GM12892 (cell line): ENCODE measurements around the gene FER.
"Not testable (repeated sequence)": the region's sequence is repeated elsewhere in the genome, so short reads cannot be mapped to it uniquely, and the experiment has no call there.

Source experiments
- DNase-seq: peaks from one replicate; pipeline ENCODE4 v3.0.0; 2011; ENCODE audit not compliant: insufficient read length
- FAIRE-seq: peaks from 2 replicates; lab custom pipeline; 2011; peaks lifted over from hg19 to GRCh38; lab: Jason Lieb, UNC
- POLR2A ChIP-seq: IDR thresholded peaks from 2 replicates; pipeline ENCODE4 v1.6.1; 2011; ENCODE audit warnings: low read depth, low read length, control low read depth
- POLR2AphosphoS5 ChIP-seq: IDR thresholded peaks from 2 replicates; pipeline ENCODE4 v1.6.1; 2011; ENCODE audit warnings: low read depth, low read length, control low read depth
- TAF1 ChIP-seq: IDR thresholded peaks from 2 replicates; pipeline ENCODE4 v1.6.1; 2011; ENCODE audit warnings: low read depth, mild to moderate bottlenecking, control low read depth, low read length, borderline replicate concordance

The FER gene

GRCh38 chr5:109038209-109038840, 290.6 kb downstream of the FER start:
- DNase-seq (no peak), FAIRE-seq (no peak)
- no peak for TF ChIP-seq TAF1
- TF ChIP-seq POLR2A, result no peak
- no peak for TF ChIP-seq POLR2AphosphoS5

GRCh38 chr5:109041317-109041716, 293.6 kb downstream of the FER start:
- FAIRE-seq (no peak), DNase-seq (no peak)
- TF ChIP-seq POLR2A (no peak), TAF1 (no peak), POLR2AphosphoS5 (no peak)

GRCh38 chr5:109045710-109046109, 298.0 kb downstream of the FER start:
- no peak for TF ChIP-seq POLR2AphosphoS5
- TF ChIP-seq TAF1, result no peak
- no peak for TF ChIP-seq POLR2A
- DNase-seq (no peak), FAIRE-seq (no peak)

- FAIRE-seq (no peak), DNase-seq (no peak)
- TF ChIP-seq POLR2AphosphoS5 (no peak), TAF1 (no peak), POLR2A (no peak)
Observed at GRCh38 chr5:109049565-109049964, 301.9 kb downstream of the FER start.

GRCh38 chr5:109050321-109050720, 302.6 kb downstream of the FER start:
- not testable (repeated sequence) for FAIRE-seq, DNase-seq

- DNase-seq, FAIRE-seq: not testable (repeated sequence)
Observed at GRCh38 chr5:109052216-109052615, 304.5 kb downstream of the FER start.

GRCh38 chr5:109053995-109054417, 306.3 kb downstream of the FER start:
- DNase-seq (no peak), FAIRE-seq (peak; percentile 40)
- TF ChIP-seq TAF1 (no peak), POLR2AphosphoS5 (no peak), POLR2A (no peak)

- FAIRE-seq (no peak), DNase-seq (no peak)
- TF ChIP-seq POLR2AphosphoS5 (no peak), POLR2A (no peak), TAF1 (no peak)
Observed at GRCh38 chr5:109060378-109061025, 312.8 kb downstream of the FER start.

GRCh38 chr5:109062664-109063063, 315.0 kb downstream of the FER start:
- TF ChIP-seq POLR2A (no peak), TAF1 (no peak), POLR2AphosphoS5 (no peak)
- no peak for FAIRE-seq
- DNase-seq, result no peak

- TF ChIP-seq POLR2AphosphoS5 (no peak), TAF1 (no peak), POLR2A (no peak)
- no peak for DNase-seq
- FAIRE-seq, result no peak
Observed at GRCh38 chr5:109063223-109063622, 315.5 kb downstream of the FER start.

- TF ChIP-seq POLR2A (no peak), POLR2AphosphoS5 (no peak), TAF1 (no peak)
- FAIRE-seq (no peak), DNase-seq (no peak)
Observed at GRCh38 chr5:109076741-109077140, 329.0 kb downstream of the FER start.

- DNase-seq (no peak), FAIRE-seq (no peak)
- TF ChIP-seq POLR2AphosphoS5 (no peak), TAF1 (no peak), POLR2A (no peak)
Observed at GRCh38 chr5:109078448-109078847, 330.8 kb downstream of the FER start.

- FAIRE-seq, result no peak
- no peak for DNase-seq
- TF ChIP-seq POLR2A (no peak), TAF1 (no peak), POLR2AphosphoS5 (no peak)
Observed at GRCh38 chr5:109080481-109080880, 332.8 kb downstream of the FER start.
